HG02852 (cell line): ENCODE data around the gene SNX33.
"Not testable (repeated sequence)": the region's sequence is repeated elsewhere in the genome, so short reads cannot be mapped to it uniquely, and the experiment has no call there.

ENCODE experiments used
- ATAC-seq: cut with Tn5 transposase; IDR thresholded peaks from one replicate; pipeline ENCODE4 v1.9.1; 2021; ENCODE audit warnings: mild to moderate bottlenecking, moderate library complexity; ENCODE audit not compliant: unreplicated experiment

SNX33 gene

DNA sequence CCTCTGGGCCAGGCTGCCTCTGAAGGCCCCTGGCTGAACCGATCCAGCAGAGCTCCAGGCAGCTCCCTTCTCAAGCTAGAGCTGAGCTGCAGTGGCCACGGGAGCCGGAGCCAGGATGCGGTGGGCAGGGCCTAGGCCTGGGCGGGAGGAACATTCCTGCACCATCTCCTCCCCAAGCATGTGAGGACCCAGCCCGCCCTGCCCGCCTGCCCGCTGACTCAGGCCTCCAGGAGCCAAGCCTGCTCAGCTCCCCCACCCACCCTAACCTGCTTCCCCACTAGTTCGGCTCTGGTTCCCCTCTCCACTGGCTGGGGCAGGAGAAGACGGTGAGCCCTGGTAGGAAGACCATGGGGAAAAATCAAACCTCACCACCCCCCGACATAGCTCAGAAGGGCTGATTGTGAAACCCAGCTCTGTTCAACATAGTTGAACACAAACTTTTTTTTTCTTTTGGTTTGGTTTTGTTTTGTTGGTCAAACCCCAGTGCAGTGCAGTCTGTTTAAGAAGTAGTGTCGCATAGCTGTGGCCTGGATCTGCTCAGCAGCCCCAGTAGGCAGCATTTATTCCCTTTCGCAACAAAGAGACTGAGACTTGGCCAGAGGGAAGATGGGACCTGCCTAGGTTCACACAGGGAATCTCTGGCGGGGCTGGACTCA lies 13.5 kb downstream of the SNX33 start:
- ATAC-seq: no peak

GRCh38 chr15:75661756-75662140 lies 14.0 kb downstream of the SNX33 start:
- ATAC-seq: no peak

- ATAC-seq: no peak
Observed at GRCh38 chr15:75662823-75663519, 15.3 kb downstream of the SNX33 start.

DNA sequence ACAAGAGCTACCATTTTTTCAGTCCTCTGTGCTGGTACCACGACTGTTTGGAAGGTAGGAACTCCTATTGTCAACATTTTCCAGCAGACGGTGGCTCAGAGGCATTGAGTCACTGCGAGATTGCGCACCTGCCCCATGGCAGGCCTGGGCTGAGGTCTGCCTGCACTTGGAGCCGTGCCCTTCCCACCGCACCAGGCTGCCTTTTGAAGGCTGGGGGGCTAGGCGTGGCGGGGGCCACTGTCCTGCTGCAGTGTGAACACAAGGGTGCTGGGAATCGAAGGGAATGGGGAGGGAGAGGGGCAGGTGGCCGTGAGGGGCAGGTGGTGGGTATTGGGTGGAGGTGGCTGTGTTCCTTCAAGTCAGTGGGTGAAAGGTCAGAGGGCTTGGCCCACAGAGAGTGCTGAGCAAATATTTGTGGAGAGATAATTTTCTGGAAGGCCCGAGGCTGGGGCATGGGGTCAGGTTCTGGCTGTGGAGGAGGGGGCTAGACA lies 16.3 kb downstream of the SNX33 start:
- no peak for ATAC-seq

DNA sequence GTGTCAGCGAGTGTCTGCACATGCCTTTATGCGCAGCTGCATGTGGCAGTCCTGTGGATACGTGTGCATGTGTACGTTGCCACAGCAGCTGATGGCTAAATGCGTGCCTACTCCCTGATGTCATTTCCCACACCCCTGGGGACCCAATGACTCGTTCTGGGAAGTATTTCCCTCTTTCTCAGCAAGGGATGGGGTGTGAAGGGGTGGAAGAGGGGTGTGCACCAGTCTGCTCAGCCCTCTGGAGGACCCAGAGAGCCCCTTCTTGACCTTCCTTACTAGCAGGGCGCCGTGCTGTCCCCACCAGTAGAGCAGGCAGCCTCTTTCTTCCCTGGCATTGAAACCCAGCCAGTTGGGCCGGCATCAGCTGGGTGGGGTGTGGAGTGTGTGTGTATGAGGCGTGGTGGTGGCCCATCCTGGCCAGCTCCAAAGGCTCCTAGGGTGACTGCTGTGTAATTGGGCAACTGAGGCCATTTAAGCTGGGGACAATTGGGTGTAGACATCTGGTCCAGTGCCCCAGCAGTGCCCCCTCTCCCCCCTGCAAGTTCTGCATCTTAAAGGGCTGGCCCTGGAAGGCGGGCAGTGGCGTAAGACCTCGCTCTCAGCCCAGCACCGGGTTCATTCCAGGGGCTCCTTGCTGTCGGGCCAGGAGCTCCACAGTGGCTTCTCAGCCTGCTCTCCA lies 19.2 kb downstream of the SNX33 start:
- ATAC-seq: no peak

GRCh38 chr15:75669191-75669878 lies 21.6 kb downstream of the SNX33 start:
- no peak for ATAC-seq

GRCh38 chr15:75669879-75670212 lies 22.1 kb downstream of the SNX33 start:
- ATAC-seq: no peak

- no peak for ATAC-seq
Observed at GRCh38 chr15:75671730-75672602, 24.3 kb downstream of the SNX33 start.

- no peak for ATAC-seq
Observed at GRCh38 chr15:75672646-75673425, 25.1 kb downstream of the SNX33 start.

DNA sequence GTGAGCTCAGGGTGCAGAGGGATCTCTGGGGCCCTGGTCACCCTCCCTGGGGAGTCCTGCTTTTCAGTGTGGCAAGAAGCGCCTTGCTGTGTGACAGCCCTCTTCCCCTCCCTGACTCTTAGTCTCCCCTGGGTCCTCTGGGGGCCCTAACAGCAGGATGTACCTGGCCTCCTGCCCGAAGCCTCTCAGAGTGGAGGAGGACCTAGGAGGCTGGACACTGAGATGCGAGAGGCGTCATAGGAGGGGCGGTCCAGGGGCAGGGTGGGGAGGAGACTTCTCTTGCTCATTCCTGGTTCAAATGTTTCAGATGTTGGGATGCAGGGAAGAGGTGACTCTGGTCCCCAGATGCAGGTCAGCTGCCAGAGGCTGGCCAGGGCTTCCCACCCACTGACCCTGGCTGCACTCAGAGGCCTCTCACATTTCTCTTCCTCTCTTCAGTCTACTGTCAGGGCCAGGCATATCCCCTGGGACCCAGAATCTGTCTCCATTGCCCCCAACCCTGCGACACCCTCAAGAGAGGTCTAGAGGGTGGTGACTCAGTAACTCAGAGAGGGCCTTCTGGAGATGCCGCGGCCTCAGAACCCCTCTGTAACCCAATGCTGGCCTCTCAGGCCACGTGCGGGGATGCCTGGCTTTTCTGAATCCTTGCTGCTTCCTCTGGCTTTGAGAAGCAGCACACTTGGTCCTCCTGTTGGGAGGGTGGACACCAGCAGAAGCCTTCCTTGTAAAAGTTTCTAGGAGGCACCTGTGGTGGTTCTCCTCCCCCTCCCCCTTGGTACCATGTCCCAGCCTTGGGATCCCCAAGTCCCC lies 25.9 kb downstream of the SNX33 start:
- no peak for ATAC-seq

- ATAC-seq: no peak
Observed at GRCh38 chr15:75674366-75674765, 26.7 kb downstream of the SNX33 start.

GRCh38 chr15:75675579-75676404 lies 28.1 kb downstream of the SNX33 start:
- ATAC-seq: no peak

DNA sequence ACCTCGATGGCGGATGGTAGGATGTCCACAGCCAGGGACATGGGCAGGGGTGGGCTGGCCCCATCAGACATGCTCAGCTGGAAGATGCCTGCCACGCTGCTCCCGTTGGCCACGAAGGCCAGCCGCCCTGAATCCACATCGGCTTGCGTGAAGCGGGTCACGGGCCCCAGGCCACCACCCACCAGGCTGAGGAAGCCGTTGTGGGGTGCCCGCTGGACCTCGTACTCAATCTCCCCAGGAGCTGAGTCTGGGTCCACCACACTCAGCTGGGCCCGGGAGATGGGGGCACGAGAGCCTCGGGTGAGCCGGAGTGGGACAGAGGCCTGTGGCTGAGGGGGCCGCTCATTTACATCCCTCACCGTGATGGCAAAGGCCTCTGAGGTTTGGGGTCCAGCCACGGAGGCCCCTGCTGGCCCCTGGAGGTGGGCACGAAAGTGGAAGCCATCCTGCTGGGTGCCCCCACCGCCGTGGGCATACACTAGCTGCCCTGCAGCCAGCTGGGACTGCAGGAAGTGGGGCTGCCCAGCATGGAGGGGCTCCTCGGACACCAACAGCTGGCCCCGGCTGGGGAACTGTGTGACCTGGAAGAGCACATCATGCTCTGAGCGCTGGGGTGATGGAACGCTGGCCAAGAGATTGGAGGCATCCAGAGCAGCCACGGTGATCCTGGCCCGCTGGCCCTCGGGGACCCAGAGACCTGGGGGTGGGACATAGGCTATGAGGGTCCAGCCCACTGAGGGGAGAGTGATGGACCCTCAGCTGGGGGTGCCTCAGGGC lies 29.2 kb downstream of the SNX33 start:
- ATAC-seq: no peak

DNA sequence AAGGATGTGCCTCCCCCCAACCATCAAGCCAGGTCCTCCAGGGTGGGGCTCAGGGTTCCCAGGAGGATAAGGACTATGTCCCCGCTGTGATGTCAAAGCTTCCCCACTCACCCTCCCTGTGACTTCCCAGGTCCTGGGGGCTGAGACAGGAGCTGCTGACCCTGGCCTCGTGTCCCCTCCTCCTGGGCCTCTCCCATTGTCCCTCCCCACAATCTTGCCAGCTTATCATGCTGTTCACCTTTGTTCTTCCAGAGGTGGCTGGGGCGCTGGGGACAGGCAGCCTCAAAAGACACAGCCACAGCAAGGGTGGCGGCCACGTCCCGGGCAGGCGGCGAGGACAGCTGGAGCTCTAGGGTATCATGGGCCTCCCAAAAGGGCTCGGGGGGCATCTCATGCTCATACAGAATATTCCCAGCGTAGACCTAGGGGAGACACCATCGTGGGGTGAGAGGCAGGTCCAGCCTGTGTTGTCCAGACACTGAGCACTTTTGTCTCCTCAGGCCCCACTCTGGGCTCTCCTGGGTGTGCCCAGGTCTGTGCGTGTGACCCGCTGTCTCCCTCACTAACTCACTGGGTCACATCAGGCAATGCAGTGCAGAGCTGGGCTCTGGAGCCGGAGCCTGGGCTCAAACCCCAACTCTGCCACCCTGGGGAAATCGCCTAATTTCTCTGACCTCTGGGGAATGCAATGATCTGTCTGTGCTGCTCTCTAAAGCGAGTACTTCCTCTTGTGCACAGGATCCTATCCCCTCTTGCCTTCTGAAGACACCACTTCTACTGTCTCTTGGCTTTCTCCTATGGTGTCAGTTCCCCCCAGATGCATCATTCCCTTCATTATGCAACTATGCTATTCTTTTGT lies 30.0 kb downstream of the SNX33 start:
- ATAC-seq: no peak

DNA sequence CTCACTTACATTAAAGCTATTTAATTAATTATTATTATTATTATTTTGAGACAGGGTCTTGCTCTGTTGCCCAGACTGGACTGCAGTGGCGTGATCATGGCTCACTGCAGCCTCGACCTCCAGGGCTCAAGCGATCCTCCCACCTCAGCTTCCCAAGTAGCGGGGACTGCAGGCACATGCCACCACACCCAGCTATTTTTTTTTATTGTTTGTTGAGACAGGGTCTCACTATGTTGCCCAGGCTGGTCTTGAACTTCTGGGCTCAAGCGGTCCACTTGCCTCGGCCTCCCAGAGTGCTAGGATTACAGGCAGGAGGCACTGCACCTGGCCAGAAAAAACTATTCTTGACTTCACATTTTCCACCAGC lies 30.6 kb downstream of the SNX33 start:
- not testable (repeated sequence) for ATAC-seq

- no peak for ATAC-seq
Observed at GRCh38 chr15:75680007-75680789, 32.5 kb downstream of the SNX33 start.
